ENCODE measurements around the gene TJP2. TPM values are rescaled to one million over a fixed set of nuclear protein-coding genes. Genes with fewer than 3 reads are reported as not detected.

Gene TJP2
- total RNA-seq, 4 donors from 2014 or later, result 101 to 301 (median 152) TPM

DNA sequence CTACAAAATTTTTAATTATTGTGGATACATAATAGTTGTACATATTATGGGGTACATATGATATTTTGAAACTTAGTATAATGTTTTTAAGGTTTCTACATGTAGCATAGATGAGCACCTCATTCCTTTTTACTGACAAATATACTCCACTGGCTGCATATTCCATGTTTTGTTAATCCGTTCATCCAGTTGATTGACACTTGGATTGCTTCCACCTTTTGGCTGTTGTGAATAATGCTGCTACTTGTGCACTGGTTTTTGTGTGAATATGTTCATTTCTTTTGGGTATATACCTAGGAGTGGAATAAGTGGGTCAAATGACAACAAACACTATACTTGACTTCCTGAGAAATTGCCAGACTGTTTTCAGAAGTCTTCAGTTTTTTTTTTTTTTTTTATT, 148.2 kb downstream of the TJP2 start:
- H3K27ac ChIP-seq, result no peak overlapping the region

DNA sequence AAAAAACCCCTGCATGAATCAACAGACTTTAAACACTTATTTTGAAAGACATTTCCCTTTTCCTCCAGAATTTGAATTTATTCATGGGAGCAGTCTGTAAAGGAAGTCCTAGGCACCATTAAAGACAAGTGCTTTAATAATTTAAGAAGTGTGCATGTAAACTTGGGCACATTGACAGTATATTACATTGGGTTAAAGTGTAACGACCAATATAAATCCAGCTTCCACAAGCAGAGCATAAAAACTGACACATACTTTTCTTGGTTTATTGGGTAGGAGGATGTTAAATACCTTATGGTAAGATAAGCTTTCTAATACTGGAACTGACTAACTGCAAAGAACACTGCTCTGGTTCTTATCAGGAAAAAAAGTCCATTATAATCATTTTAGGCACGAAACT, 149.8 kb downstream of the TJP2 start:
- peaks cover 0 to 41% (median 4%) of the 10 kb centered on the region in 3 donors for H3K4me1 ChIP-seq
- H3K27ac ChIP-seq, result no peak overlapping the region
- intact Hi-C loops (cut with DNase I), result no loop called here
- TF ChIP-seq, protein P1, sequence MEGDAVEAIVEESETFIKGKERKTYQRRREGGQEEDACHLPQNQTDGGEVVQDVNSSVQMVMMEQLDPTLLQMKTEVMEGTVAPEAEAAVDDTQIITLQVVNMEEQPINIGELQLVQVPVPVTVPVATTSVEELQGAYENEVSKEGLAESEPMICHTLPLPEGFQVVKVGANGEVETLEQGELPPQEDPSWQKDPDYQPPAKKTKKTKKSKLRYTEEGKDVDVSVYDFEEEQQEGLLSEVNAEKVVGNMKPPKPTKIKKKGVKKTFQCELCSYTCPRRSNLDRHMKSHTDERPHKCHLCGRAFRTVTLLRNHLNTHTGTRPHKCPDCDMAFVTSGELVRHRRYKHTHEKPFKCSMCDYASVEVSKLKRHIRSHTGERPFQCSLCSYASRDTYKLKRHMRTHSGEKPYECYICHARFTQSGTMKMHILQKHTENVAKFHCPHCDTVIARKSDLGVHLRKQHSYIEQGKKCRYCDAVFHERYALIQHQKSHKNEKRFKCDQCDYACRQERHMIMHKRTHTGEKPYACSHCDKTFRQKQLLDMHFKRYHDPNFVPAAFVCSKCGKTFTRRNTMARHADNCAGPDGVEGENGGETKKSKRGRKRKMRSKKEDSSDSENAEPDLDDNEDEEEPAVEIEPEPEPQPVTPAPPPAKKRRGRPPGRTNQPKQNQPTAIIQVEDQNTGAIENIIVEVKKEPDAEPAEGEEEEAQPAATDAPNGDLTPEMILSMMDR (IDR thresholded peaks at IDR 0.05), result no peak
- TF ChIP-seq POLR2A (IDR thresholded peaks at IDR 0.05), result no peak
- H3K36me3 ChIP-seq, result no peaks in the 10 kb centered on the region
- no peak for DNase-seq
- no peaks in the 10 kb centered on the region for H3K9me3 ChIP-seq
- peak overlapping the region in 1 of 4 donors; percentile 63 for H3K4me3 ChIP-seq
- H3K27me3 ChIP-seq, result peaks cover 0 to 17% (median 0%) of the 10 kb centered on the region in 4 donors
- WGBS, 2 donors, result 65 to 85% methylated on average over 2 of the region's 2 CpGs

More for the DNA sequence above, 148.2 kb downstream of the TJP2 start:
- intact Hi-C loops (cut with DNase I), result no loop called here
- 21 to 56% methylated on average over 1 of the region's 1 CpG for WGBS, 2 donors
- Histone ChIP-seq H3K4me1 (peaks cover 0 to 41% (median 4%) of the 10 kb centered on the region in 3 donors), H3K36me3 (no peaks in the 10 kb centered on the region), H3K9me3 (no peaks in the 10 kb centered on the region), H3K4me3 (no peak overlapping the region), H3K27me3 (peaks cover 0 to 17% (median 0%) of the 10 kb centered on the region in 4 donors)
- no peak for TF ChIP-seq POLR2A (IDR thresholded peaks at IDR 0.05)
- TF ChIP-seq, protein P1 (IDR thresholded peaks at IDR 0.05), result no peak
- no peak for DNase-seq

Other genes with a start within 250 kb of the TJP2 start
- not detected for gene PRKACG, start 160.2 kb upstream of the TJP2 start, total RNA-seq
- 1 to 10 TPM; 1.8 to 6.1 (median 3.9) TPM for gene FXN, start 138.5 kb upstream of the TJP2 start, total RNA-seq
- gene ENTREP1, start 150.9 kb downstream of the TJP2 start, total RNA-seq, result 1 to 10 TPM; 1.5 to 9.2 (median 3.2) TPM